Adrenal gland (tissue), 5 donors: ENCODE measurements around the gene CRTC1.

Experiments used
- CTCF ChIP-seq, 6 experiments: fragments of 450-650 bp in 4 of 6; fragments of 200-600 bp in 2 of 6; sonication (generic) in 1 of 6; IDR thresholded peaks; 1 replicate in 5 of 6; 2 replicates in 1 of 6; pipeline versions ENCODE4 v1.5.1 to v1.8.0; 2016 to 2021; ENCODE audit warnings: antibody characterized with exemption in 6 of 6, mild to moderate bottlenecking in 2 of 6, moderate library complexity in 1 of 6
- POLR2A ChIP-seq, 2 donors: fragments of 450-650 bp; IDR thresholded peaks; one replicate each; pipeline ENCODE4 v1.6.1; 2017; ENCODE audit warnings: antibody characterized with exemption in 2 of 2, mild to moderate bottlenecking in 2 of 2, moderate library complexity in 1 of 2
- donor health status: DM: no; HTN: no; CAD: no.

- TF ChIP-seq POLR2A (IDR thresholded peaks at IDR 0.05) (no peak), CTCF (IDR thresholded peaks at IDR 0.05) (no peak)
These were observed 125.8 kb downstream of the CRTC1 start for GRCh38 chr19:18809149-18809868.
